ENCODE results near the gene CPT1A.

Gene CPT1A

GRCh38 chr11:68818181-68818580 lies 23.5 kb downstream of the CPT1A start:
- no peak overlapping the region for H3K4me3 ChIP-seq (ENCODE audit: low read length)
- peaks cover 9% of the 10 kb centered on the region for H3K36me3 ChIP-seq (ENCODE audit: control insufficient read depth, insufficient read depth, low read length)
- no peaks in the 10 kb centered on the region for H3K4me1 ChIP-seq (ENCODE audit: control insufficient read depth, insufficient read depth, low read length)
- H3K9ac ChIP-seq (ENCODE audit: low read length) = no peak overlapping the region
- H3K27ac ChIP-seq (ENCODE audit: low read depth, low read length) = no peak overlapping the region
- H3K27me3 ChIP-seq (ENCODE audit: control insufficient read depth, insufficient read depth, low read length) = no peaks in the 10 kb centered on the region

GRCh38 chr11:68817554-68817953 lies 24.2 kb downstream of the CPT1A start:
- Histone ChIP-seq H3K27ac (ENCODE audit: low read depth, low read length) (no peak overlapping the region), H3K36me3 (ENCODE audit: control insufficient read depth, insufficient read depth, low read length) (peaks cover 11% of the 10 kb centered on the region), H3K4me3 (ENCODE audit: low read length) (no peak overlapping the region), H3K9ac (ENCODE audit: low read length) (no peak overlapping the region), H3K4me1 (ENCODE audit: control insufficient read depth, insufficient read depth, low read length) (no peaks in the 10 kb centered on the region), H3K27me3 (ENCODE audit: control insufficient read depth, insufficient read depth, low read length) (no peaks in the 10 kb centered on the region)

DNA sequence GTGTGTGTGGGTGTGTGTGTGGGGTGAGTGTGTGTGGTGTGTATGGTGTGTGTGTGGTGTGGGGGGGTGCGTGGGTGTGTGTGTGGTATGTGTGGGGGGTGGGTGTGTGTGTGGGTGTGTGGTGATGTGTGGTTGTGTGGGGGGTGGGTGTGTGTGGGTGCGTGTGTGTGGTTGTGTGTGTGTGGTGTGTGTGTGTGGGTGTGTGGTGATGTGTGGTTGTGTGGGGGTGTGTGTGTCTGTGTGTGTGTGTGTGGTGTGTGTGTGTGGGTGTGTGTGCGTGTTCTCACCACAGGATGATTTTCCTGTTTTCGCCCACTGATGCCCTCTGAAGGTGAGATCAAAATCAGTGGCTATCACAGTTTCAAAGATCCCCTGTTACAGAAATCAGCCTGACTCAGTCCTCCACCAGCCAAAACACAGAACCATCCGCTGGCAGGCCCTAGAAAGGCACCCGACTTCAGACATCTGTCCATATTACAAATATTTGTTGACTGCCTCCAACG lies 24.7 kb downstream of the CPT1A start:
- Histone ChIP-seq H3K4me3 (ENCODE audit: low read length) (no peak overlapping the region), H3K36me3 (ENCODE audit: control insufficient read depth, insufficient read depth, low read length) (peaks cover 17% of the 10 kb centered on the region), H3K9ac (ENCODE audit: low read length) (no peak overlapping the region), H3K4me1 (ENCODE audit: control insufficient read depth, insufficient read depth, low read length) (no peaks in the 10 kb centered on the region), H3K27me3 (ENCODE audit: control insufficient read depth, insufficient read depth, low read length) (no peaks in the 10 kb centered on the region), H3K27ac (ENCODE audit: low read depth, low read length) (no peak overlapping the region)

DNA sequence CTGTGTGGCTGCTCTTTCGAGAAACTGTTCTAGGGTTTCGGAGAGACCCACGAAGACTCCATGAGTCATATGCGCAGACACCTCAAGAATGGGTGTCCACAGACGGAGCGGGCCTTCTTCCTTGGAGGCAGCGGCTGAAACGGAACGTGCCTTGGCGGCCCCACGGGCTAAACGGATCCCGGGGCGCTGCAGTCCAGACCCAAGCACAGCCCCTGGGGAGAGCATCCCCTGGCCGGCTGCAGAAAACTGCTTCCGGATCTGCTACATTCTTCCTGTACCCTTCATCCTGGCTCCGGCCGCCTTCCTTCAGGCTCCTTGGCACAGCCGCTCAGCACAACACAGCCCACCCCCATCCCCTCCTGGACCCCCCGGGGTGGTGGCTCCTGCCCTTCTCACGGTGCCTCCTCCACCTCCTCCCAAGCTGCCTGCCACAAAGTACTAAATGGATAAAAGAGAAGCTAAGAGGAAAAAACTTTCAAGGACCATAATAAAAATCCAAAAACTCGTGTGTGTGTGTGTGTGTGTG lies 25.4 kb downstream of the CPT1A start:
- H3K36me3 ChIP-seq (ENCODE audit: control insufficient read depth, insufficient read depth, low read length) = peaks cover 21% of the 10 kb centered on the region
- H3K4me3 ChIP-seq (ENCODE audit: low read length) = no peak overlapping the region
- H3K9ac ChIP-seq (ENCODE audit: low read length) = no peak overlapping the region
- no peaks in the 10 kb centered on the region for H3K27me3 ChIP-seq (ENCODE audit: control insufficient read depth, insufficient read depth, low read length)
- H3K4me1 ChIP-seq (ENCODE audit: control insufficient read depth, insufficient read depth, low read length) = no peaks in the 10 kb centered on the region
- no peak overlapping the region for H3K27ac ChIP-seq (ENCODE audit: low read depth, low read length)

GRCh38 chr11:68813773-68814172 lies 27.9 kb downstream of the CPT1A start:
- H3K36me3 ChIP-seq (ENCODE audit: control insufficient read depth, insufficient read depth, low read length) = peaks cover 24% of the 10 kb centered on the region
- H3K9ac ChIP-seq (ENCODE audit: low read length) = no peak overlapping the region
- no peak overlapping the region for H3K4me3 ChIP-seq (ENCODE audit: low read length)

DNA sequence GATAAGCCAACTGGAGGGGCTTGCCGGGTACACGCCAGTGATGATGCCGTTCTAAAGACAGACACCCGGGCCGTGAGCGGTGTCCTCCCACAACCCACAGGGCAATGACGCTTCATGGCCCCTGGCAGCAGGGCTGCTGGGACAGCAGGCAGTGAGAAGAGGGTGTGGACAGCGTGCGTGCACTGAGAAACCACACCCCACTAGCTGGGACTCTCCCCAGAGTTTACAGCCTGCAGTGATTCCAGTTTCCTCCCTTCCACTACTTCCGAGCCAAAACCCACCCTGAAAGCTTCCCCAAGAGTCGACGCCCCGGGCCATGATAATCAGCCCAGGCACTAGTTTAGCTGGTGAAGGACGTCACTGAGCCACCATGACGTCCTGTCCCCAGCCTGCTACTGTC lies 29.2 kb downstream of the CPT1A start:
- H3K27ac ChIP-seq (ENCODE audit: low read depth, low read length) = no peak overlapping the region
- no peaks in the 10 kb centered on the region for H3K27me3 ChIP-seq (ENCODE audit: control insufficient read depth, insufficient read depth, low read length)
- H3K36me3 ChIP-seq (ENCODE audit: control insufficient read depth, insufficient read depth, low read length) = peaks cover 26% of the 10 kb centered on the region
- H3K4me3 ChIP-seq (ENCODE audit: low read length) = no peak overlapping the region
- no peak overlapping the region for H3K9ac ChIP-seq (ENCODE audit: low read length)
- H3K4me1 ChIP-seq (ENCODE audit: control insufficient read depth, insufficient read depth, low read length) = no peaks in the 10 kb centered on the region

More at GRCh38 chr11:68813773-68814172, 27.9 kb downstream of the CPT1A start:
- Histone ChIP-seq H3K27ac (ENCODE audit: low read depth, low read length) (no peak overlapping the region), H3K4me1 (ENCODE audit: control insufficient read depth, insufficient read depth, low read length) (no peaks in the 10 kb centered on the region), H3K27me3 (ENCODE audit: control insufficient read depth, insufficient read depth, low read length) (no peaks in the 10 kb centered on the region)

DNA sequence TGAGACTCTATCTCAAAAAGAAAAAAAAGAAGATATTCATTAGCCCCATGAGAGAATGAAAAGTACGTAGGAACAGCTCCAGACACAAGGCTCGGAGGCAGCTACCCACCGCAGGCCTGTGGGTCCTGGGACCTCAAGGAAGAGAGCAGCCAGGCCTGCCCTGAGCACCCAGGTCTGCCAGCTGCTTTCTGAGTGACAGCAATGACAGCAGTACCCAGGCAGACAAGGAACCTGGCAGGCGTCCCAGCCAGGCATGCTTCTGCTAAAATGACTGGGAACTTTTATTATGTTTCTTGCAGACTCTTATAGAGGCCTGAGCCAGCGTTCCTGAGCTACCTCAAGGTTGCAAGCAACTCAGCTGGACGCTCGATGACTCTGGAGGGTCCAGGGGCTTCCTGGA lies 31.6 kb downstream of the CPT1A start:
- H3K36me3 ChIP-seq (ENCODE audit: control insufficient read depth, insufficient read depth, low read length) = peaks cover 27% of the 10 kb centered on the region
- H3K4me3 ChIP-seq (ENCODE audit: low read length) = no peak overlapping the region

GRCh38 chr11:68809506-68809905 lies 32.2 kb downstream of the CPT1A start:
- peaks cover 21% of the 10 kb centered on the region for H3K36me3 ChIP-seq (ENCODE audit: control insufficient read depth, insufficient read depth, low read length)
- no peaks in the 10 kb centered on the region for H3K27me3 ChIP-seq (ENCODE audit: control insufficient read depth, insufficient read depth, low read length)
- no peak overlapping the region for H3K9ac ChIP-seq (ENCODE audit: low read length)
- no peak overlapping the region for H3K27ac ChIP-seq (ENCODE audit: low read depth, low read length)
- H3K4me1 ChIP-seq (ENCODE audit: control insufficient read depth, insufficient read depth, low read length) = no peaks in the 10 kb centered on the region
- no peak overlapping the region for H3K4me3 ChIP-seq (ENCODE audit: low read length)

More for the DNA sequence above, 31.6 kb downstream of the CPT1A start:
- H3K27me3 ChIP-seq (ENCODE audit: control insufficient read depth, insufficient read depth, low read length) = no peaks in the 10 kb centered on the region
- H3K4me1 ChIP-seq (ENCODE audit: control insufficient read depth, insufficient read depth, low read length) = no peaks in the 10 kb centered on the region
- no peak overlapping the region for H3K27ac ChIP-seq (ENCODE audit: low read depth, low read length)
- H3K9ac ChIP-seq (ENCODE audit: low read length) = no peak overlapping the region

DNA sequence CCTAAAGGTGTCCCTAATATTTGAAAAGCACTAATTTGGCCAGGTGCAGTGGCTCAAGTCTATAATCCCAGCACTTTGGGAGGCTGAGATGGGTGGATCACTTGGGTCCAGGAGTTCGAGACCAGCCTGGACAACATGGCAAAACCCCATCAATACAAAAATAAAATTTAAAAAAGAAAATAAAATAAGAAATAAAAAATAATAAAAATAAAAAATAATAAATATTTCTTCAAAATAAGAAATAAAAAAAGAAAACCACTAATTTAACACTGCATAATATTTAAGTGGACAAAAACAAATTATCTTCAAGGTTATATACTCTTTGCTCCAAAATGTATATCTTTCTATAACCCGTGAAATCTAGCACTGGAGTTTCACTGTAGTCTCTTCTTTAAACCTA lies 32.9 kb downstream of the CPT1A start:
- no peaks in the 10 kb centered on the region for H3K27me3 ChIP-seq (ENCODE audit: control insufficient read depth, insufficient read depth, low read length)
- H3K4me1 ChIP-seq (ENCODE audit: control insufficient read depth, insufficient read depth, low read length) = no peaks in the 10 kb centered on the region
- H3K36me3 ChIP-seq (ENCODE audit: control insufficient read depth, insufficient read depth, low read length) = peaks cover 24% of the 10 kb centered on the region
- H3K27ac ChIP-seq (ENCODE audit: low read depth, low read length) = no peak overlapping the region
- no peak overlapping the region for H3K4me3 ChIP-seq (ENCODE audit: low read length)
- H3K9ac ChIP-seq (ENCODE audit: low read length) = no peak overlapping the region

GRCh38 chr11:68806931-68807844 lies 34.5 kb downstream of the CPT1A start:
- Histone ChIP-seq H3K9ac (ENCODE audit: low read length) (no peak overlapping the region), H3K36me3 (ENCODE audit: control insufficient read depth, insufficient read depth, low read length) (peaks cover 21% of the 10 kb centered on the region), H3K4me1 (ENCODE audit: control insufficient read depth, insufficient read depth, low read length) (no peaks in the 10 kb centered on the region), H3K4me3 (ENCODE audit: low read length) (no peak overlapping the region), H3K27ac (ENCODE audit: low read depth, low read length) (no peak overlapping the region), H3K27me3 (ENCODE audit: control insufficient read depth, insufficient read depth, low read length) (no peaks in the 10 kb centered on the region)

DNA sequence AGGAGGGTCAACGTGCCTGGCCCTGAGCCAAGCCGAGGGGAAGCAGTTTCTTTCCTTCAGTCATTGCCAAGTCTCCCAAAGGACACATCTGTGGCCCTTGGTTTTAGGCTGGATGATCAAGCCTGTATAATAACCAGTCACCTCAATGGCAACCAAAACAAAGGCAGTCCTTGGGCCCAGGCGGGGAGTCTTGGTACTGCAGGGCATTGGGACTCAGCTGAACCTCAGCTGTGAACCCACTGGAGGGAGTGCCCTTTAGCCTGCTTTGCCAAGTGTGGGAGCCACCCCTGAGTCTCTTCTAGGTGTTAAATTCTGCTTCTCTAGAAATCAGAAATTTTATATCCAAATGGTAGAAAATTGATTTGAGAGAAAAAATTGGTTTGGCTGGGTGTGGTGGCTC lies 36.9 kb downstream of the CPT1A start:
- Histone ChIP-seq H3K4me1 (ENCODE audit: control insufficient read depth, insufficient read depth, low read length) (no peaks in the 10 kb centered on the region), H3K9ac (ENCODE audit: low read length) (no peak overlapping the region), H3K4me3 (ENCODE audit: low read length) (no peak overlapping the region), H3K36me3 (ENCODE audit: control insufficient read depth, insufficient read depth, low read length) (peaks cover 23% of the 10 kb centered on the region), H3K27ac (ENCODE audit: low read depth, low read length) (no peak overlapping the region), H3K27me3 (ENCODE audit: control insufficient read depth, insufficient read depth, low read length) (no peaks in the 10 kb centered on the region)

DNA sequence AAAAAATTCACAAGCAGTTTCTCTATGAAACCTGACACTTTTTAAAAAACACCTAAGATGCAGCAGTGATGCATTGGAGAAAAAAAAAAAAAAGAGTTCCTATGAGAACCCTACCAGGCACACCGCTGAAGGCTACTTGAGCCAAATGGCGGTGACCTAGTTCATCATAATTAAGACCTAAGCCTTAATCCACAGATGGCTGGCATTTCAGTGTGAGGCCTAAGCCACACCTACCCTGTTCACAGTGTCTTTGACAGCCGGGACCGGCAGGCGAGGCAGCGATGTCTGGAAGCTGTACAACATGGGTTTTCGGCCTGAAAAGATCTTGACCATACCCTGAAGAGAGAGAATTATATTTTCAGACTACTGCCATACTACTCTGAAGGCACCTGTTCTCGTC lies 38.0 kb downstream of the CPT1A start:
- Histone ChIP-seq H3K36me3 (ENCODE audit: control insufficient read depth, insufficient read depth, low read length) (peaks cover 26% of the 10 kb centered on the region), H3K27me3 (ENCODE audit: control insufficient read depth, insufficient read depth, low read length) (no peaks in the 10 kb centered on the region)

More for the DNA sequence above, 38.0 kb downstream of the CPT1A start:
- Histone ChIP-seq H3K4me1 (ENCODE audit: control insufficient read depth, insufficient read depth, low read length) (no peaks in the 10 kb centered on the region), H3K9ac (ENCODE audit: low read length) (no peak overlapping the region), H3K4me3 (ENCODE audit: low read length) (no peak overlapping the region), H3K27ac (ENCODE audit: low read depth, low read length) (no peak overlapping the region)
